ENCODE measurements around the gene FCGR2B. TPM values are rescaled to one million over a fixed set of nuclear protein-coding genes. Genes with fewer than 3 reads are reported as not detected.

FCGR2B gene
- total and polyA plus RNA-seq, 12 donors, result 2.1 to 32.1 (median 17.7) TPM

DNA sequence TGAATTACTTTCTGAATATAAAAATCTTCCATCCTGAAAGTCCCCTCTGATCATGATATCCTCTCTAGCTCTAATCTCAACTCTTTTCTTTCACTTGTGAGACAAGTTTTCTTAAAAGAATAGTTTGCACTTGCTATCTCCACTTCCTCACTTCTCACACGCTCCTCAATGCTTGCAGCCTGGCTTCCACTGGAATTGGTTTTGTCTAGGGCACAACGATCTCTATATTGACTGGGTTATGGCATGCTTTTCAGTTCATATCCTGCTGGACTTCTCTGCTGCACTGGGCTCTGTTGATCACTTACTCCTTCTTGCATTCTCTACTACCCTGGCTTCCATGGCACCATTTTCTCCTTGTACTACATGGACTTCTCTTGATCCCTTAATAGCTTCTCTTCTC lies 44.6 kb downstream of the FCGR2B start:
- no peak for DNase-seq
- H3K27ac ChIP-seq, result no peak overlapping the region

DNA sequence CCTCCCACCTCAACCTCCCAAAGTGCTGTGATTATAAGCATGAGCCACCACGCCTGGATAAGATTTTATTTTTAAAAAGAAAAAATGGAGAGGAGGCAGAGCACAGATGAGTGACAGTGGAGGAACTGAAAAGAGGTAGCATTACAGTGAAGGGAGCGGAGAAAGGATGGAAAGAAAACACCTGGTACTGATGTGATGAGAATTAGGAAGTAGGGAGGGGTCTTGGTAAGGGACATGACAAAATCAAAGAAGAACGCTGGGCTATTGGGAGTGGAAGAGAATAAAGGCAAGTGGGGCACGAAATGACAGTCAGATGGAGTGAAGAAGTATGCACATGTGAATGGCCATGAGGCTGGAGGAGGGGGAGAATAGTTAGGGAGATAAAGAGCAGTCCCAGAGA lies 46.4 kb downstream of the FCGR2B start:
- 79 to 82% (median 81%) methylated on average over 4 of the region's 4 CpGs for WGBS, 4 donors
- no peak overlapping the region for H3K27ac ChIP-seq
- no peak overlapping the region for H3K4me3 ChIP-seq
- no peak for TF ChIP-seq POLR2A (IDR thresholded peaks at IDR 0.05)
- TF ChIP-seq, protein P1, sequence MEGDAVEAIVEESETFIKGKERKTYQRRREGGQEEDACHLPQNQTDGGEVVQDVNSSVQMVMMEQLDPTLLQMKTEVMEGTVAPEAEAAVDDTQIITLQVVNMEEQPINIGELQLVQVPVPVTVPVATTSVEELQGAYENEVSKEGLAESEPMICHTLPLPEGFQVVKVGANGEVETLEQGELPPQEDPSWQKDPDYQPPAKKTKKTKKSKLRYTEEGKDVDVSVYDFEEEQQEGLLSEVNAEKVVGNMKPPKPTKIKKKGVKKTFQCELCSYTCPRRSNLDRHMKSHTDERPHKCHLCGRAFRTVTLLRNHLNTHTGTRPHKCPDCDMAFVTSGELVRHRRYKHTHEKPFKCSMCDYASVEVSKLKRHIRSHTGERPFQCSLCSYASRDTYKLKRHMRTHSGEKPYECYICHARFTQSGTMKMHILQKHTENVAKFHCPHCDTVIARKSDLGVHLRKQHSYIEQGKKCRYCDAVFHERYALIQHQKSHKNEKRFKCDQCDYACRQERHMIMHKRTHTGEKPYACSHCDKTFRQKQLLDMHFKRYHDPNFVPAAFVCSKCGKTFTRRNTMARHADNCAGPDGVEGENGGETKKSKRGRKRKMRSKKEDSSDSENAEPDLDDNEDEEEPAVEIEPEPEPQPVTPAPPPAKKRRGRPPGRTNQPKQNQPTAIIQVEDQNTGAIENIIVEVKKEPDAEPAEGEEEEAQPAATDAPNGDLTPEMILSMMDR (IDR thresholded peaks at IDR 0.05), result no peak
- H3K27me3 ChIP-seq, result no peaks in the 10 kb centered on the region
- no peaks in the 10 kb centered on the region for H3K4me1 ChIP-seq (replicated peaks in 1 of 2)
- H3K36me3 ChIP-seq (replicated peaks in 1 of 2), result no peaks in the 10 kb centered on the region
- no peak for DNase-seq
- intact Hi-C loops (cut with DNase I), result no loop called here
- H3K9me3 ChIP-seq (replicated peaks in 1 of 3), result no peaks in the 10 kb centered on the region

More for the DNA sequence above, 44.6 kb downstream of the FCGR2B start:
- H3K4me1 ChIP-seq (replicated peaks in 1 of 2), result no peaks in the 10 kb centered on the region
- whole genome bisulfite sequencing, 4 donors, result 83 to 88% (median 86%) methylated on average over 2 of the region's 2 CpGs
- intact Hi-C loops (cut with DNase I), result no loop called here
- no peak overlapping the region for H3K4me3 ChIP-seq
- TF ChIP-seq POLR2A (IDR thresholded peaks at IDR 0.05), result no peak
- TF ChIP-seq, protein P1 (IDR thresholded peaks at IDR 0.05), result no peak
- no peaks in the 10 kb centered on the region for H3K27me3 ChIP-seq
- H3K9me3 ChIP-seq (replicated peaks in 1 of 3), result no peaks in the 10 kb centered on the region
- no peaks in the 10 kb centered on the region for H3K36me3 ChIP-seq (replicated peaks in 1 of 2)

DNA sequence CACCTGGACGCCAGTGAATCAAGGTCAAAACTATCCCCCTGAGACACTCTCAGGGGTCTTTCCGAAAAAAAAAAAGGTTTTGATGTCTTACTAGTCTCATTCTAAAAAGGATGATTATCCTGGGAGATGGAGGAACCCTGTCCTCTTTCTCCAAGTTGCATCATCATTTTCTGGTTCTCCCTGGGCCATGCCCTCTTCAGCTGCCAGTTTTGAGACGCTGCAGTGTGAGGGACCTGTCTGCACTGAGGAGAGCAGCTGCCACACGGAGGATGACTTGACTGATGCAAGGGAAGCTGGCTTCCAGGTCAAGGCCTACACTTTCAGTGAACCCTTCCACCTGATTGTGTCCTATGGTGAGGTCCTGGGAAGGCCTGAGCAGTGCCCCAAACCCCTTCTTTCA lies 47.6 kb downstream of the FCGR2B start:
- H3K4me3 ChIP-seq, result no peak overlapping the region
- no peak for DNase-seq
- TF ChIP-seq, protein P1 (IDR thresholded peaks at IDR 0.05), result no peak
- no peak for TF ChIP-seq POLR2A (IDR thresholded peaks at IDR 0.05)
- no peaks in the 10 kb centered on the region for H3K4me1 ChIP-seq (replicated peaks in 1 of 2)
- intact Hi-C loops (cut with DNase I), result no loop called here
- no peak overlapping the region for H3K27ac ChIP-seq
- no peaks in the 10 kb centered on the region for H3K36me3 ChIP-seq (replicated peaks in 1 of 2)
- no peaks in the 10 kb centered on the region for H3K27me3 ChIP-seq
- 68 to 78% (median 74%) methylated on average over 4 of the region's 4 CpGs for WGBS, 4 donors
- no peaks in the 10 kb centered on the region for H3K9me3 ChIP-seq (replicated peaks in 1 of 3)

- TF ChIP-seq, protein P1 (IDR thresholded peaks at IDR 0.05), result no peak
- no peak for TF ChIP-seq POLR2A (IDR thresholded peaks at IDR 0.05)
- Histone ChIP-seq H3K27me3 (peaks cover 5% of the 10 kb centered on the region), H3K27ac (no peak overlapping the region), H3K9me3 (replicated peaks in 1 of 3) (no peaks in the 10 kb centered on the region), H3K36me3 (replicated peaks in 1 of 2) (no peaks in the 10 kb centered on the region), H3K4me3 (no peak overlapping the region), H3K4me1 (replicated peaks in 1 of 2) (no peaks in the 10 kb centered on the region)
- intact Hi-C loops (cut with DNase I), result no loop called here
- DNase-seq, result no peak
- 70 to 75% (median 74%) methylated on average over 8 of the region's 8 CpGs for WGBS, 4 donors
Measured at GRCh38 chr1:161718559-161719324, 55.8 kb downstream of the FCGR2B start.
